A673 (cell line): ENCODE data around the gene LAPTM4A. TPM values are rescaled to one million over a fixed set of nuclear protein-coding genes. Genes with fewer than 3 reads are reported as not detected.

Source experiments
- BruUV-seq: library from RNA; stranded (reverse); fragments of 400-500 nt; replicated peaks from 2 replicates; lab custom pipeline; 2021; lab: Mats Ljungman, UMichigan
- CTCF ChIA-PET: fragments of 300-600 bp; sonication (Branson Sonifier 250); formaldehyde crosslinking; loops from one replicate; lab custom pipeline; 2022; ENCODE audit warnings: antibody characterized with exemption; lab: Charles Lee
- POLR2A ChIA-PET: fragments of 300-600 bp; sonication (Branson Sonifier 250); formaldehyde crosslinking; loops from one replicate; lab custom pipeline; 2022; ENCODE audit warnings: antibody characterized with exemption; ENCODE audit not compliant: low non-redundant PET; lab: Charles Lee
- DNase-seq: peaks from one replicate; pipeline ENCODE4 v3.0.0-alpha.2; 2015; ENCODE audit warnings: low spot score
- H3K27ac ChIP-seq: fragments of 200-600 bp; sonication (generic); 2 replicates; pipeline ENCODE4 v1.5.1; 2016; ENCODE audit warnings: mixed run types, low read depth, mild to moderate bottlenecking, mixed read lengths, antibody characterized with exemption, low read length; ENCODE audit not compliant: poor library complexity, severe bottlenecking
- H3K27me3 ChIP-seq: fragments of 200-600 bp; sonication (generic); replicated peaks from 2 replicates; pipeline ENCODE4 v1.6.1; 2017; ENCODE audit warnings: mixed run types, low read depth, mild to moderate bottlenecking, mixed read lengths, antibody characterized with exemption, low read length; ENCODE audit not compliant: insufficient read depth, poor library complexity
- H3K36me3 ChIP-seq: fragments of 200-600 bp; sonication (generic); 2 replicates; pipeline ENCODE4 v1.6.1; 2016; ENCODE audit warnings: mixed run types, mild to moderate bottlenecking, mixed read lengths, antibody characterized with exemption, low read length; ENCODE audit not compliant: insufficient read depth, poor library complexity, severe bottlenecking
- H3K4me1 ChIP-seq: fragments of 200-600 bp; sonication (generic); 2 replicates; pipeline ENCODE4 v1.6.1; 2017; ENCODE audit warnings: mixed run types, mild to moderate bottlenecking, mixed read lengths, antibody characterized with exemption, low read length; ENCODE audit not compliant: insufficient read depth, poor library complexity, severe bottlenecking
- H3K4me3 ChIP-seq: fragments of 200-600 bp; sonication (generic); 2 replicates; pipeline ENCODE4 v1.5.1; 2016; ENCODE audit warnings: low read depth, mixed run types, mild to moderate bottlenecking, mixed read lengths, low read length; ENCODE audit not compliant: poor library complexity, severe bottlenecking
- H3K9me3 ChIP-seq: fragments of 200-600 bp; sonication (generic); 2 replicates; pipeline ENCODE4 v1.6.1; 2016; ENCODE audit warnings: mixed run types, low read depth, mild to moderate bottlenecking, mixed read lengths, antibody characterized with exemption, low read length; ENCODE audit not compliant: poor library complexity, severe bottlenecking
- CTCF ChIP-seq: fragments of 300-800, 200-600 bp; sonication (generic); conservative IDR thresholded peaks from 2 replicates; pipeline ENCODE4 v1.5.1; 2017; ENCODE audit warnings: low read depth, mild to moderate bottlenecking, antibody characterized with exemption, low read length, moderate library complexity, mixed read lengths
- EZH2 ChIP-seq: fragments of 200-600 bp; sonication (generic); IDR thresholded peaks from 2 replicates; pipeline ENCODE4 v1.6.1; 2017; ENCODE audit warnings: borderline replicate concordance, low read depth, mild to moderate bottlenecking, mixed read lengths, antibody characterized with exemption, low read length; ENCODE audit not compliant: poor library complexity, severe bottlenecking
- intact Hi-C: fragments of 100-400 bp; cut with micrococcal nuclease; formaldehyde crosslinking; loops from one replicate; pipeline ENCODE4 v1.10.0; 2022; ENCODE audit not compliant: unreplicated experiment
- total RNA-seq: library from RNA; stranded (reverse); gene quantifications from 2 replicates; pipeline ENCODE4 v1.2.3, GENCODE V29; 2021

The LAPTM4A gene
- total RNA-seq, 1 experiment from 2014 or later, result 158 TPM

GRCh38 chr2:20061476-20061875, 10.0 kb upstream of the LAPTM4A start:
- H3K27ac ChIP-seq, result no peak overlapping the region
- no peak for DNase-seq
- ChIA-PET CTCF (no interaction called here), POLR2A (no interaction called here)
- intact Hi-C loops, result no loop called here
- no peaks in the 10 kb centered on the region for H3K9me3 ChIP-seq
- H3K4me1 ChIP-seq, result peaks cover 11% of the 10 kb centered on the region
- no peak overlapping the region for H3K4me3 ChIP-seq
- H3K36me3 ChIP-seq, result no peaks in the 10 kb centered on the region
- no TSS peak for BruUV-seq
- no peaks in the 10 kb centered on the region for H3K27me3 ChIP-seq
- no peak for TF ChIP-seq CTCF
- TF ChIP-seq EZH2, result no peak

GRCh38 chr2:20060106-20060505, 8.7 kb upstream of the LAPTM4A start:
- no peak for DNase-seq
- no peaks in the 10 kb centered on the region for H3K36me3 ChIP-seq
- intact Hi-C loops, result no loop called here
- no peaks in the 10 kb centered on the region for H3K9me3 ChIP-seq
- BruUV-seq, result no TSS peak
- POLR2A ChIA-PET, result no interaction called here
- CTCF ChIA-PET, result no interaction called here
- H3K4me3 ChIP-seq, result no peak overlapping the region
- no peak overlapping the region for H3K27ac ChIP-seq
- no peaks in the 10 kb centered on the region for H3K27me3 ChIP-seq
- TF ChIP-seq EZH2 (no peak), CTCF (no peak)
- H3K4me1 ChIP-seq, result no peaks in the 10 kb centered on the region

- no peak overlapping the region for H3K4me3 ChIP-seq
- H3K27ac ChIP-seq, result no peak overlapping the region
- no peak for DNase-seq
- ChIA-PET CTCF (no interaction called here), POLR2A (no interaction called here)
- H3K9me3 ChIP-seq, result no peaks in the 10 kb centered on the region
- H3K27me3 ChIP-seq, result no peaks in the 10 kb centered on the region
- H3K4me1 ChIP-seq, result peaks cover 7% of the 10 kb centered on the region
- no peak for TF ChIP-seq CTCF
- TF ChIP-seq EZH2, result no peak
- BruUV-seq, result no TSS peak
- no peaks in the 10 kb centered on the region for H3K36me3 ChIP-seq
- intact Hi-C loops, result no loop called here
These were observed 5.8 kb upstream of the LAPTM4A start for GRCh38 chr2:20057268-20057667.
